Fibroblast of peridontal ligament (primary cell): ENCODE measurements around the gene UHRF1.
"Not testable (repeated sequence)": the region's sequence is repeated elsewhere in the genome, so short reads cannot be mapped to it uniquely, and the experiment has no call there.

ENCODE experiments used
- DNase-seq: peaks from one replicate; pipeline ENCODE4 v3.0.0-alpha.2; 2010; ENCODE audit errors: extremely low read depth

UHRF1 gene

GRCh38 chr19:4909156-4909896 is at the start of gene UHRF1:
Gene UHRF1, plus strand, starts transcription at chr19:4909501. Its CDS starts 1,385 bp downstream, at chr19:4910886.
- no peak for DNase-seq

GRCh38 chr19:4859697-4860096 is 49.6 kb upstream of the UHRF1 start:
- no peak for DNase-seq

GRCh38 chr19:4861147-4861546 is 48.2 kb upstream of the UHRF1 start:
- no peak for DNase-seq

GRCh38 chr19:4866595-4867424 is 42.5 kb upstream of the UHRF1 start:
- DNase-seq, result peak; percentile 49

- DNase-seq, result peak; percentile 93
Measured at GRCh38 chr19:4867534-4868285, 41.6 kb upstream of the UHRF1 start, which contains the start of gene PLIN3. Gene PLIN3, minus strand, starts transcription at chr19:4867667. Its CDS starts 6,273 bp downstream, at chr19:4861394.

GRCh38 chr19:4868286-4868834 is 40.9 kb upstream of the UHRF1 start:
- no peak for DNase-seq

- peak; percentile 90 for DNase-seq
Measured at GRCh38 chr19:4870025-4870700, 39.1 kb upstream of the UHRF1 start.

- DNase-seq, result no peak
Measured at GRCh38 chr19:4871711-4872110, 37.6 kb upstream of the UHRF1 start.

GRCh38 chr19:4873930-4874329 is 35.4 kb upstream of the UHRF1 start:
- DNase-seq, result no peak

- DNase-seq, result no peak
Measured at GRCh38 chr19:4877753-4878490, 31.4 kb upstream of the UHRF1 start.

GRCh38 chr19:4878491-4878968 is 30.8 kb upstream of the UHRF1 start:
- DNase-seq, result no peak

- no peak for DNase-seq
Measured at GRCh38 chr19:4879041-4879440, 30.3 kb upstream of the UHRF1 start.

GRCh38 chr19:4882874-4883273 is 26.4 kb upstream of the UHRF1 start:
- not testable (repeated sequence) for DNase-seq

GRCh38 chr19:4884993-4885392 is 24.3 kb upstream of the UHRF1 start:
- DNase-seq, result not testable (repeated sequence)

GRCh38 chr19:4887803-4888202 is 21.5 kb upstream of the UHRF1 start:
- DNase-seq, result not testable (repeated sequence)

- DNase-seq, result no peak
Measured at GRCh38 chr19:4889034-4889815, 20.1 kb upstream of the UHRF1 start.

GRCh38 chr19:4891066-4891465 is 18.2 kb upstream of the UHRF1 start:
- DNase-seq, result no peak

- DNase-seq, result not testable (repeated sequence)
Measured at GRCh38 chr19:4892962-4893361, 16.3 kb upstream of the UHRF1 start.

- DNase-seq, result peak; percentile 15
Measured at GRCh38 chr19:4896372-4896771, 12.9 kb upstream of the UHRF1 start.

GRCh38 chr19:4897146-4897545 is 12.2 kb upstream of the UHRF1 start:
- no peak for DNase-seq
